ENCODE data around the gene MRPS27.

MRPS27 gene

DNA sequence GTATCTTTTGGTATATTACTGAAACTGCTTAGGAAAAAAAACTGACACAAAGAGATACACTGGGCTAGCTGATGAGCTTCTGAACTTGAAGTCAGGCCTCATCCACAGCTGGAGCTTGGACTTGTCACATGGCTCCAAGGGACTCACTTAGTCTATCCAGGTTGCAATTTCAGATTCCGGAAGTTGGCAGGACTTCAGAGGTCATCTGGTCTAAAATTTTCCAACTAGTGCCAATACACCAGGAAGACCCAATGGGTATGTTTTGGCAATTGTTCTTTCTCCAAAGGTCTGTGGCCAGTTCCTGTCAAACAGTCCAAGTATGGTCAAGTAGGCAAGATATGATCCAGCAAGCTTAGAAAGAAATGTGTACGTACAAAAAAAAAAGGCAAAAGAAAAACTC, 36.7 kb downstream of the MRPS27 start:
- Histone ChIP-seq H3K9me3 (ENCODE audit: control insufficient read depth, low read length) (no peaks in the 10 kb centered on the region), H3K4me3 (ENCODE audit: low read length) (no peak overlapping the region), H3K36me3 (ENCODE audit: control insufficient read depth, insufficient read depth, low read length) (no peaks in the 10 kb centered on the region), H3K4me1 (ENCODE audit: control insufficient read depth, insufficient read depth, low read length) (no peaks in the 10 kb centered on the region), H3K9ac (ENCODE audit: low read length) (no peak overlapping the region), H3K27me3 (ENCODE audit: control insufficient read depth, insufficient read depth, low read length) (no peaks in the 10 kb centered on the region)

DNA sequence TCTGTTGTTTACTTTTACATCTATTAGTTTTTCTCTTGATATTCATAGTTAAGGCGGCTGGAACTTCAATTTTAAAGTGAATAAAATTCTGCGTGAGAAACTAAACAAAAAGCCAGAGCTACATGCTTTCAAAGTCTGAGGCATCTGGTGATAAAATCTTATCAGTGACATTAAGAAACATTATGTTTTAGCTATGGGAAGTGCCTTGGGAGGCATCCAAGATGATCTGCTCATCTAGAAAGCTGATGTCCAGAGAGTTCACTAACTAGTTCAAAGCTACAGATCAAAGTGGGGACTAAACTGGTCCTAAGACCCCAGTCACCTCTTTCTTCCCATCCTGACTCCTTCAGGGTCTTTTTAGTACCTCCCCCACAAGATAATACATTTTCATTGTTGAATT, 37.2 kb downstream of the MRPS27 start:
- Histone ChIP-seq H3K27me3 (ENCODE audit: control insufficient read depth, insufficient read depth, low read length) (no peaks in the 10 kb centered on the region), H3K9ac (ENCODE audit: low read length) (no peak overlapping the region), H3K36me3 (ENCODE audit: control insufficient read depth, insufficient read depth, low read length) (no peaks in the 10 kb centered on the region), H3K9me3 (ENCODE audit: control insufficient read depth, low read length) (no peaks in the 10 kb centered on the region), H3K4me3 (ENCODE audit: low read length) (no peak overlapping the region), H3K4me1 (ENCODE audit: control insufficient read depth, insufficient read depth, low read length) (no peaks in the 10 kb centered on the region)

DNA sequence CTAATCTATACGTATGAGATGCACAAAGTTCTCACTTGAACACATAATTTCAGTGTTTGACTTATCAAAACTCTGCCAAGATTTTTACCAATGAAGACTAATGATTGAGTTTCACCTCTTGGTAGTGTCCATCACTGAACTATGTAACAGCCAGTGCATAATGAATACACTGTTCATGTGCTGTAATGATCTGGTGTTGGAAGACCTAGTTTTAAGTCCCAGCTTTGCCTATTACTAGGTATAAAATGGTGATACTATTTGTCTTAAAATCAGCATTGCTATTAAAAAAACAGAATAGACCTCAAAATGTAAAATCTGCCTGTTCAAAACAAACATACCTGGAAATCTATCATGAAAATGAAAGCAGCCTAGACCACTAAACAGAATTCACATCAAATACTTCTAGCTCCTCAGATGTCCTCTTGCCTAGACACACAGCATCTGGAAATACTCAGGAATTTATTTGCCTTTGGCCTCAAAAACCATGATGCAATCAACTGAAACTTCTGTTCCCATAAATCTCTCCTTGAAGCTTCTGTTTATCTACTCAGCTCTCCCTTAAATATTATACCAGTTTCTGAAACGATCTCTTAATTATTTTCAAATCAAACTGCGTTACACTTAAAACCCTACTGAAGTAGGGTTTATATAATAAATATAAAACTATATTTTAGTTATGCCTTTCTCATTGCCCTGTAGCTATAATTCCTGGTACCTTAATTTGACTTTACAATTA, 38.1 kb downstream of the MRPS27 start:
- H3K4me1 ChIP-seq (ENCODE audit: control insufficient read depth, insufficient read depth, low read length) = no peaks in the 10 kb centered on the region
- H3K4me3 ChIP-seq (ENCODE audit: low read length) = no peak overlapping the region
- H3K9ac ChIP-seq (ENCODE audit: low read length) = no peak overlapping the region
- no peaks in the 10 kb centered on the region for H3K27me3 ChIP-seq (ENCODE audit: control insufficient read depth, insufficient read depth, low read length)
- H3K9me3 ChIP-seq (ENCODE audit: control insufficient read depth, low read length) = no peaks in the 10 kb centered on the region
- H3K36me3 ChIP-seq (ENCODE audit: control insufficient read depth, insufficient read depth, low read length) = no peaks in the 10 kb centered on the region

DNA sequence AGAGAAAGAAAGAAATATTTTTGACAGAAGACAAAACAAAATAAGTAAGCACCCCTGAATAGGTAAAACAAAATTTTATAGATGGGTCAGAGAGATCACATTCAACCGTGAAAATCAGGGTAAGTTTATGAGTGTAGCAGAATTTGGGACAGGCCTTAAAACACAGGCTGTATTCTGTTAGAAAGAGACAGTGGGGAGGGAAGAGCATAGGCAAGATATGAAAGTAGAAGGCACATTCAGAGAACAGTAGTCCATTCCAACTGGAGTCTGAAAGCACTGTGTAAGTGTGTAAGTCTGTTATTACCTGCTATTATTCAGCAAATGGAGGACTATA, 38.6 kb downstream of the MRPS27 start:
- Histone ChIP-seq H3K9me3 (ENCODE audit: control insufficient read depth, low read length) (no peaks in the 10 kb centered on the region), H3K9ac (ENCODE audit: low read length) (no peak overlapping the region), H3K4me3 (ENCODE audit: low read length) (no peak overlapping the region), H3K4me1 (ENCODE audit: control insufficient read depth, insufficient read depth, low read length) (no peaks in the 10 kb centered on the region), H3K27me3 (ENCODE audit: control insufficient read depth, insufficient read depth, low read length) (no peaks in the 10 kb centered on the region), H3K36me3 (ENCODE audit: control insufficient read depth, insufficient read depth, low read length) (no peaks in the 10 kb centered on the region)

DNA sequence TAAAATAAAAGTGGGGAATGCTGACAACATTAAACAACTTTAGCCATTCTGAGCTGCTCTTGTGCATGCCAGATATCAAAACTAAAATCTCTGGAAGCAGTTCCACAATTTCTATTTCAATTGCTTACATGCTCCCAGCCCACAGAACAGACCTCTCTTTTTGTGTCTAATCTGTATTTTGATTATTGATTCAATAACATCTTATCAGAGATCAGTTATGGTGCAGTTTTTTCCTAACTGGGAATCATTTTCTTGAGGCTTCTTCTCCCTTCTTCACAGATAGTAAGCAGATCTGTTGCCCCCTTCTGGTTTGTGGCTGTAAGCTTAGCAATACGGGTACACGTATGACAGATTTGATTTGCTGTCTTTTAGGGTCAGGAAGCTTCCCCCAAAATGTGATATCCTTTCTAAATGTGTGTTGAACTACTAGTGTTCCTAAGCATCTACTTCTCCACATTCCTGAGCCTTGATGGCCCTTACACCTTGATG, 39.4 kb downstream of the MRPS27 start:
- Histone ChIP-seq H3K4me1 (ENCODE audit: control insufficient read depth, insufficient read depth, low read length) (no peaks in the 10 kb centered on the region), H3K9ac (ENCODE audit: low read length) (no peak overlapping the region), H3K36me3 (ENCODE audit: control insufficient read depth, insufficient read depth, low read length) (no peaks in the 10 kb centered on the region), H3K27me3 (ENCODE audit: control insufficient read depth, insufficient read depth, low read length) (no peaks in the 10 kb centered on the region), H3K4me3 (ENCODE audit: low read length) (no peak overlapping the region), H3K9me3 (ENCODE audit: control insufficient read depth, low read length) (no peaks in the 10 kb centered on the region)

DNA sequence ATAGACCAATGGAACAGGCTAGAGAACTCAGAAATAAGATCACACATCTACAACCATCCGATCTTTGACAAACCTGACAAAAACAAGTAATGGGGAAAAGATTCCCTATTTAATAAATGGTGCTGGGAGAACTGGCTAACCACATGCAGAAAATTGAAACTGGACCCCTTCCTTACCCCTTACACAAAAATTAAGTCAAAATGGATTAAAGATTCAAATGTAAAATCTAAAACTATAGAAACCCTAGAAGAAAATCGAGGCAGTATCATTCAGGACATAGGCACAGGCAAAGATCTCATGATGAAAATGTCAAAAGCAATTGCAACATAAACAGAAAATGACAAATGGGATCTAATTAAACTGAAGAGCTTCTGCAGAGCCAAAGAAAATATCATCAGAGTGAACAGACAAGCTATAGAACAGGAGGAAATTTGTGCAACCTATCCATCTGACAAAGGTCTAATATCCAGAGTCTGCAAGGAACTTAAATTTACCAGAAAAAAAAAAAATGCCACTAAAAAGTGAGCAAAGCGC, 43.8 kb downstream of the MRPS27 start:
- Histone ChIP-seq H3K36me3 (ENCODE audit: control insufficient read depth, insufficient read depth, low read length) (no peaks in the 10 kb centered on the region), H3K4me1 (ENCODE audit: control insufficient read depth, insufficient read depth, low read length) (no peaks in the 10 kb centered on the region), H3K4me3 (ENCODE audit: low read length) (no peak overlapping the region), H3K9ac (ENCODE audit: low read length) (no peak overlapping the region), H3K9me3 (ENCODE audit: control insufficient read depth, low read length) (no peaks in the 10 kb centered on the region), H3K27me3 (ENCODE audit: control insufficient read depth, insufficient read depth, low read length) (no peaks in the 10 kb centered on the region)

DNA sequence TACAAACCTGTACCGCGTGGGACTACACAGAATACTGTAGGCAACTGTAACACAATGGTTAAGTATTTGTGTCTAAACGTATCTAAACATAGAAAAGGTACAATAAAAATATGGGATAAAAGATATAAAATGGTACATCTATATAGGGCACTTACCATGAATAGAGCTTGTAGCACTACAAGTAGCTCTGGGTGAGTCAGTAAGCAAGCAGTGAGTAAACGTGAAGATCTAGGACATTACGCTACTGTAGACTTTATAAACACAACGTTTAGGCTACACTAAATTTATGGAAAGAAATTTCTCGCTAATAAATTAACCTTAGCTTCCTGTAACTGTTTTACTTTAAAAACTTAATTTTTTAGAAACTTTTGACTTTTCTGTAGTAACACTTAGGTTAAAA, 46.5 kb downstream of the MRPS27 start:
- no peaks in the 10 kb centered on the region for H3K27me3 ChIP-seq (ENCODE audit: control insufficient read depth, insufficient read depth, low read length)
- no peaks in the 10 kb centered on the region for H3K4me1 ChIP-seq (ENCODE audit: control insufficient read depth, insufficient read depth, low read length)
- H3K4me3 ChIP-seq (ENCODE audit: low read length) = no peak overlapping the region
- no peaks in the 10 kb centered on the region for H3K36me3 ChIP-seq (ENCODE audit: control insufficient read depth, insufficient read depth, low read length)
- H3K9ac ChIP-seq (ENCODE audit: low read length) = no peak overlapping the region
- H3K9me3 ChIP-seq (ENCODE audit: control insufficient read depth, low read length) = no peaks in the 10 kb centered on the region

DNA sequence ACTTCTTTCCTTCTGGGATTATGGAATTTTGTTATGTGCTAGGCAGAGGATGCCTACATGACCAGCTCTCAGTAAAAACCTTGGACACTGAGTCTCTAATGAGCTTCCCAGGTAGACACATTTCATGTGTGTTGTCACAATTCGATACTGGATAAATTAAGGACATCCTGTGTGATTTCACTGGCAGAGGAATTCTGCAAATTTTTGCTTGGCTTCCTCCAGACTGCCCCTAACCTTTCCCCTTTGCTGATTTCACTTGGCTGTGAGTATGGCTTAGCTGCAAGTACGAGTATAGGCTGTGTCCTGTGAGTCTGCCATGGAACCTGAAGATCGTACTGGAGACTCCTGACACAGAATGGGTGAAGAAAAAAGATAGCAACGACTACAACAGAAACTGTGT, 47.6 kb downstream of the MRPS27 start:
- H3K9me3 ChIP-seq (ENCODE audit: control insufficient read depth, low read length) = no peaks in the 10 kb centered on the region
- no peaks in the 10 kb centered on the region for H3K27me3 ChIP-seq (ENCODE audit: control insufficient read depth, insufficient read depth, low read length)
- H3K36me3 ChIP-seq (ENCODE audit: control insufficient read depth, insufficient read depth, low read length) = no peaks in the 10 kb centered on the region
- no peak overlapping the region for H3K4me3 ChIP-seq (ENCODE audit: low read length)
- H3K4me1 ChIP-seq (ENCODE audit: control insufficient read depth, insufficient read depth, low read length) = no peaks in the 10 kb centered on the region
- no peak overlapping the region for H3K9ac ChIP-seq (ENCODE audit: low read length)

DNA sequence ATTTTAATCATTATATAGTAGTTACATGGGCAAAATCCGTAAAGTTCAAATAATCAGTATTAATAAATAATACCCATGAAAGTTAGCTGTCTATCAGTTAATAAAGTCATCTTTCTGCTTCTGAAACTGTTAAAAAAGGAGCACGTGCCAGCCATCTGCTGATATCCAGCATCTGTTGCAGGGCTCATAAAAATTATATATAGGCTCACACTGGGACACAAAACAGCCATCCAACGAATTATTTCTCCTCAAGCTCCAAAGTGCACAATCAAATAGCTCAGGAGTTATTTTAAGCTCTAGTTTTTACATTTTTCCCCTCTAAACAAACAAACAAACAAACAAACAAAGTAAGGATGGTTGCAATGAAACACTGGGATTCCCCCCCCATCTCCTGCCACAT, 48.3 kb downstream of the MRPS27 start:
- Histone ChIP-seq H3K4me1 (ENCODE audit: control insufficient read depth, insufficient read depth, low read length) (no peaks in the 10 kb centered on the region), H3K9ac (ENCODE audit: low read length) (no peak overlapping the region), H3K9me3 (ENCODE audit: control insufficient read depth, low read length) (no peaks in the 10 kb centered on the region), H3K27me3 (ENCODE audit: control insufficient read depth, insufficient read depth, low read length) (no peaks in the 10 kb centered on the region), H3K36me3 (ENCODE audit: control insufficient read depth, insufficient read depth, low read length) (no peaks in the 10 kb centered on the region), H3K4me3 (ENCODE audit: low read length) (no peak overlapping the region)

DNA sequence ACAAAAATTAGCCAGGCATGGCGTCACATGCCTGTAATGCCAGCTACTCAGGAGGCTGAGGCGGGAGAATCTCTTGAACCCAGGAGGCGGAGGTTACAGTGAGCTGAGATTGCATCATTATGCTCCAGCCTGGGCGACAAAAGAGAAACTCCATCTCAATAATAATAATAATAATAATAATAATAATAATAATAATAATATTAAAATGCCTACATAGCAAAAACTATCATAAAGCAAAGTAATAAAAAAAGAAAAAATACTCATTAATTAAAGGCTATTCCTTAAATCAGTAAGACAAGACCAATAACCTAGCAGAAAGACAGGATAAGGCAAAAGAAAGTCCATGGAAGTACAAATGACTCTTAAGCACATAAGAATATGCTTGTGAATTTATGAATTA, 50.0 kb downstream of the MRPS27 start:
- Histone ChIP-seq H3K9me3 (ENCODE audit: control insufficient read depth, low read length) (no peaks in the 10 kb centered on the region), H3K36me3 (ENCODE audit: control insufficient read depth, insufficient read depth, low read length) (no peaks in the 10 kb centered on the region), H3K4me1 (ENCODE audit: control insufficient read depth, insufficient read depth, low read length) (no peaks in the 10 kb centered on the region), H3K4me3 (ENCODE audit: low read length) (no peak overlapping the region), H3K9ac (ENCODE audit: low read length) (no peak overlapping the region), H3K27me3 (ENCODE audit: control insufficient read depth, insufficient read depth, low read length) (no peaks in the 10 kb centered on the region)

DNA sequence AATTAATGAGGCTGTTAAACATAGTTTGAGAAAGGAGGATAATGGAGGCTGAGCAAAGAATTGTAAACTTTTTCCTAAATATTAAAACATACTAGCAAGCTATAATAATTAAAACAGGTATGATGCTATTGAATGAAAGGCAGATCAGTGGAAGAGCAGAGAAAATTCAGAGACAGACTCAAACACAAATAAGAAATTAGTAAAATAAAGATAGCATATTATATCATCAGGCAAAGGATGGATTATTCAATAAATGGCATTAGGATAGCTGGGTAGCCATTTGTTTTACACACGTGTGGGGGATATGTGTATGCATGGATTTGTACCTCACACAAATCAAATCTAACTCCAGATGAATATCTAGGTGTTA, 50.6 kb downstream of the MRPS27 start:
- no peaks in the 10 kb centered on the region for H3K4me1 ChIP-seq (ENCODE audit: control insufficient read depth, insufficient read depth, low read length)
- no peaks in the 10 kb centered on the region for H3K36me3 ChIP-seq (ENCODE audit: control insufficient read depth, insufficient read depth, low read length)
- no peaks in the 10 kb centered on the region for H3K9me3 ChIP-seq (ENCODE audit: control insufficient read depth, low read length)
- H3K4me3 ChIP-seq (ENCODE audit: low read length) = no peak overlapping the region
- no peak overlapping the region for H3K9ac ChIP-seq (ENCODE audit: low read length)
- no peaks in the 10 kb centered on the region for H3K27me3 ChIP-seq (ENCODE audit: control insufficient read depth, insufficient read depth, low read length)

DNA sequence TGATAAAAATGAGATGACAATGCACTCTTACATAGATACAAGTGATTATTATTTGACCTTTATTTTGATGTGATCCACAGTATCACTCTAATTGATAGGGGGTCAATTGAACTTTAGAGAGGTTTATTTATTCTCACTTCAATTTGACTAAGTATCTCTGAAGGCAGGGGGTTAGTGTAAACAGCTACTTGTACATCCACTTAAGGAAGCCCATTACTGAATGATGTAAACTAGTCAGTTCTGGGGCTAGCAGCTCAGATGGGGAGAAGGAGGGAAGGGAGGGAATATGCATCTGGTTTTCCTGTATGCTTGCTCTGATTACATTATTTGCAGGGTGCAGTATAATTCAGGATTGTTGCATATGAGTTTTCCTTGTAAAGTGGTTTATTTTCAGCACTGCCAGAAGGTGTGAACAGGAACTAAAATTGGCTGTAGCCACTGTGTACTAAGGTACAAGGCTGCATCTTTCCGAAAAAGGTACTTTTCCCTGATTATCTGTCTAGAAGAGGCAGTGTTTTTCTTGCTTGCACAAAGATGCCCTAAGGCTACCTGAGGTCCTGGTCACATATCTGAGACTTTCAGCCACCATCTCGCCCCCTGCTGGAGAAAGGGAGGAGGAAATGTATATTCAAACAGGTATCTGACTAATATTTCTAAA, 51.2 kb downstream of the MRPS27 start:
- H3K4me1 ChIP-seq (ENCODE audit: control insufficient read depth, insufficient read depth, low read length) = no peaks in the 10 kb centered on the region
- H3K4me3 ChIP-seq (ENCODE audit: low read length) = no peak overlapping the region
- no peaks in the 10 kb centered on the region for H3K9me3 ChIP-seq (ENCODE audit: control insufficient read depth, low read length)
- no peaks in the 10 kb centered on the region for H3K36me3 ChIP-seq (ENCODE audit: control insufficient read depth, insufficient read depth, low read length)
- no peaks in the 10 kb centered on the region for H3K27me3 ChIP-seq (ENCODE audit: control insufficient read depth, insufficient read depth, low read length)
- no peak overlapping the region for H3K9ac ChIP-seq (ENCODE audit: low read length)

All from mucosa of stomach (tissue), 1 donor.